Adipose tissue (tissue), 3 donors: ENCODE data around the gene GRM1. TPM values are rescaled to one million over a fixed set of nuclear protein-coding genes. Genes with fewer than 3 reads are reported as not detected.
"Not testable (repeated sequence)": the region's sequence is repeated elsewhere in the genome, so short reads cannot be mapped to it uniquely, and the experiment has no call there.

ENCODE experiments used
- H3K27ac ChIP-seq: one replicate; pipeline ENCODE4 v1.5.1; 2013; ENCODE audit warnings: low read depth, low read length
- WGBS, 3 donors: extraction: QIAGEN DNeasy Blood & Tissue Kit; methylation state at CpG; one replicate each; pipeline ENCODE4 v1.1.7; 2013; 5-methylcytosine and 5-hydroxymethylcytosine counted together
- polyA plus RNA-seq, 3 donors: library from polyadenylated mRNA; stranded (reverse); fragments of 200-250 nt; gene quantifications; one replicate each; pipeline ENCODE4 v1.2.3, GENCODE V29; 2013
- donor health status: healthy with polysubstance abuse.
- donor health status: Bipolar disorder and iron deficiency.
- donor health status: healthy.

GRM1 gene
- polyA plus RNA-seq, 3 donors: 0.02 to 0.11 TPM; not detected in 1

DNA sequence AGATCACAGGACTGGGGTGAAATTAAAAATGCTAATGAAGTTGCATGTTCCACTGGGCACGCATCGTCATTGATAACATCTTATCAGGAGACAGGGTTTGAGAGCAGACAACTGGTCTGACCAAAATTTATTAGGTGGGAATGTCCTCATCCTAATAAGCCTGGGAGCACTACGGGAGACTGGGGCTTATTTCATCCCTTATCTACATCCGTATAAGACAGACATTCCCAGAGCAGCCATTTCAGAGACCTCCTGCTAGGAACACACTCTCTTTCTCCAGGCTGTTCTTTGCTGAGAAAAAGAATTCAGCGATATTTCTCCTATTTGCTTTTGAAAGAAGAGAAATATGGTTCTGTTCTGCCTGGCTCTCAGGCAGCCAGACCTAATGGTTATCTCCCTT, 214.8 kb downstream of the GRM1 start:
- 85 to 88% (median 88%) methylated on average over 5 of the region's 5 CpGs for WGBS, 3 donors
- not testable (repeated sequence) for H3K27ac ChIP-seq

DNA sequence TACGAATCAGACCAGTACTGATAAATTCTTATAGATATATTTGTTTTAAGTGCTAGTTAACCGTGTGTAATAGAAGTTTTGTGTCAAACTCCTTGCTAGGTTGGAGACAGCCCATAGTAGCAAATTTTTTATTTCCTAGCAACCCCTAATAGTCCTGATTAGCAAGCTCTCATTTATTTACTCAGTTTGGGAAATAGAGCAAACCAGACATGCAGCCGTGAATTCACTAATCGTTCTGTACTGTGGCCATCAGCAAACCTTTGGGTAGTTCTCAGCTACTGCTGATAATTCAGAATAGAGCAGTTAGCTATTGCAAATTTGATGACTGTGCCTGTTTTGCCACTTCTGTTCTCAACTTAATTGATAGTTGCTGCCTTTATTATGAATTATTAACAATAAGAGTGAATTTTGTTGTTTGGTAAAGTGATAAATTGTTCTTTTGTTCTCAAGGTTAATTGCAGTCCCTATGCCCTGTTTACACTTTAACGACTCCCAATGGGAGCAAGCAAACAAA, 215.8 kb downstream of the GRM1 start:
- 33 to 82% (median 81%) methylated on average over 5 of the region's 5 CpGs for WGBS, 3 donors
- H3K27ac ChIP-seq: no peak overlapping the region

DNA sequence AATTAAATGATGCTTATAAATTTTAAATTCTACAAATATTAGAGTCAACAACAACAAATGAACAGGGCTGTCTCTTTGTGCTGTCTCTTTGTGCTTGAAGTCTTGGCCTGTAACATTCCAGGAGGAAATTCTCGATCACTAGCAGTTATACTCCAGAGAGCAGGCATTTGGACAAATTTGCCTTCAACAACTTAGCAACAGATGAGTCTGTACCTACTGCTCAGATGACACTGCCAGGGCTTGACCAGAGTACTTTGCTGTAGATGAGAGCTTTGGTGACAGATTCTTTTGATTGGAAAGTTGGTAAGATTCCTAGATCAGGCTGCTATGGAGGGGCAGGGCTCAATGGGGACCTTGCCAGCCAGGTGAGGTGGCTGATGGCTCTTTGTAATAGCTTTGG, 217.2 kb downstream of the GRM1 start:
- no peak overlapping the region for H3K27ac ChIP-seq
- WGBS, 3 donors: 46 to 61% (median 58%) methylated on average over 1 of the region's 1 CpG

DNA sequence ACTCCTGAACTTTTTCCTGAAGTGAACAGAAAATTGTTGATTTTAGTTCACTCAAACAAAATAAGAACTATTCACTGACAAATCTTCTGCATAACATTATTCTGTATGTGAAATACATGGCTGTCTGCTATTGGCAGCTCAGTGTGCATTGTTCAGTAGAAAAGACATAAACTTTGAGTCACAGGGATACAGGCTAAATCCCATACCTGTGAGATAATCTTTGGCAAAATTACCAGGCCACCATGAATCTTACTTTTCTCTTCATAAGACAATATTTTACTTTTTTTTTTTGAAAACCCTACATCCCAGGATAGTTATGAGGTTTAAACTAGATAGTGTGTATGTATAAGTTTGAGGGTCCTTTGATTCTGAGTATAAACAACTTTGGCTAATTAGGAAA, 224.8 kb downstream of the GRM1 start:
- no peak overlapping the region for H3K27ac ChIP-seq

DNA sequence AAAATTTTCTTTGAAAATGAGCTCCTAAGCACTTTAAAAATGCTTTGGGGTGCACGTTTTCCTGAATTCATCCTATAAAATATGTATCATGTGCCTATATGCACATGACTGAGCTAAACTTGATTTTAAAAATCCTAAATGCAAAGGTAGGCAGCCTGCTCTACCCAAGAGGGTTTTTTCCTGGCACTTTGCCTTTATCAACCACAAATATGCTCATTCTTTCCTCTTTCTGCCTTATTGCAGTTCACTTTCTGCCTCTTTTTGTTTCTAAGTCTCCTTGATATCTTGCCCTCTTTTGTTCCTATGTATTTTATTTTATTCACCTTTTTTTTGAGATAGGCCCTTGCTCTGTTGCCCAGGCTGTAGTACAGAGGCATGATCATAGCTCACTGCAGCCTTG, 229.3 kb downstream of the GRM1 start:
- 50 to 65% (median 54%) methylated on average over 1 of the region's 1 CpG for WGBS, 3 donors
- no peak overlapping the region for H3K27ac ChIP-seq

DNA sequence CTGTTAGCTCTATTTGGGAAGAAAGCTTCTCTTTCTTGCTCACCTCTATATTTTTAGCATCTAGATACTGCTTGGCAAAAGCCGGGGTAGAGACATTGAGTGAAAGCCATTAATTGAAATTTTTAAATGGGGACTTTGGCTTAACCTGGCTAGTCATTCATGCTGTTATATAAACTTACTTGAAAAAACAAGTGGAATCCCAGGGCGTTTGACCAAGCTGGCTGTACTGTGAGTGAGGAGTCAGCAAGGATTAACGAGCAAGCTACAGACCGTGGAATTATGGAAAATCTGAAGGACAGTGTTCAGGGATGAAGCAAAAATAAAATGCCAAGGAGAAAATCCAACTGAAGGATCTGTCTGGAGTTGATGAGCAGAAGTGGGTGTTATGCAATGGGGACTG, 232.0 kb downstream of the GRM1 start:
- no peak overlapping the region for H3K27ac ChIP-seq
- 63 to 80% (median 72%) methylated on average over 4 of the region's 4 CpGs for WGBS, 3 donors

DNA sequence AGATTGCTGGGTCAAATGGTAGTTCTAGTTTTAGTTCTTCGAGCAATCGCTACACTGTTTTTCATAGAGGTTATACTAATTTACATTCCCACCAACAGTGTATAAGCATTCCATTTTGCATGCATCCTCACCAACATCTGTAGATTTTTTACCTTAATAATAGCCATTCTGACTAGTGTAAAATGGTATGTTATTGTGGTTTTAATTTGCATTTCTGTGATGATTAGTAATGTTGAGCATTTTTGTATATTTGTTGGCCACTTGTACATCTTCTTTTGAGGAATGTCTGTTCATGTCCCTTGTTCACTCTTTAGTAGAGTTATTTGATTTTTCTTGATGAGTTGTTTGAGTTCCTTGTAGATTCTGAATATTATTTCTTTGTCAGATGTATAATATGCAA, 236.2 kb downstream of the GRM1 start:
- no peak overlapping the region for H3K27ac ChIP-seq
- 96 to 97% (median 97%) methylated on average over 2 of the region's 2 CpGs for WGBS, 3 donors

DNA sequence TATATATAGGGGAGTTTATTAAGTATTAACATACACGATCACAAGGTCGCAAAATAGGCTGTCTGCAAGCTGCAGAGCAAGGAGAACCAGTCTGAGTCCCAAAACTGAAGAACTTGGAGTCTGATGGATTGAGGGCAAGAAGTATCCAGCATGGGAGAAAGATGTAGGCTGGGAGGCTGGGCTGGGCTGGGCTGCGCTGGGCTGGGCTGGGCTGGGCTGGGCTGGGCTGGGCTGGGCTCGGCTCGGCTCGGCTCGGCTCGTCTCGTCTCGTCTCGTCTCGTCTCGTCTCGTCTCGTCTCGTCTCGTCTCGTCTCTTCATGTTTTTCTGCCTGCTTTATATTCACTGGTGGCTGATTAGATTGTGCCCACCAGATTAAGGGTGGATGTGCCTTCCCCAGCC, 238.6 kb downstream of the GRM1 start:
- 94 to 95% (median 95%) methylated on average over 18 of the region's 18 CpGs for WGBS, 3 donors
- no peak overlapping the region for H3K27ac ChIP-seq

DNA sequence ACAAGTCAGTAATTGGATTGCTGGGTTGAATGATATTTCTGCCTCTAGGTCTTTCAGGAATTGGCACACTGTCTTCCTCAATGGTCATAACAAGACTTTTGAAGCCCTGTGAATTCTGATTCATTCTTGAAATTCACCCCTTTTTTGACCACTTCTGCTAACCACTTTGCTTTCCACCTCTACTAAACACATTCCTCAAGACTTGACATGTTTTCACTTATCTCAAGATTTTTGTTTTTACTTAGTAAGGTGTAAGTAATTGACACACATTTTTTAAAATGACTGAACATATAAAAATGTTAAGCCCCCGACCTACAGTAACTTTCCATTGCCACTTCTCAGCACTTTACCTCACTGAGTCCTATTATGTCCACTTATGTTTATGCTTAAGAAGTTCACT, 239.1 kb downstream of the GRM1 start:
- H3K27ac ChIP-seq: no peak overlapping the region
- WGBS, 3 donors: 60 to 76% (median 68%) methylated on average over 1 of the region's 1 CpG

DNA sequence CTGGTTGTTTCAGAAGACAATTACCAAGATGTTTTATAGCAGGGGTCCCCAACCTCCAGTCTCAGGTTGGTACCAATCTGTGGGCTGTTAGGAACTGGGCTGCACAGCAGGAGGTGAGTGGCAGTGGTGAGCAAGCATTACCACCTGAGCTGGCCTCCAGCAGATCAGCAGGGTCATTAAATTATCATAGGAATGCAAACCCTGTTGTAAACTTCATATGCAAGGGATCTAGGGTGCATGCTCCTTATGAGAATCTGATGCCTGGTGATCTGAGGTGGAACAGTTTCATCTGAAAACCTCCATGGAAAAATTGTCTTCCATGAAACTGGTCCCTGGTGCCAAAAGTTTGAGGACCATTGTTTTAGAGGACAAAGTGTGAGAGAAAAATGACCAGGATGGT, 240.6 kb downstream of the GRM1 start:
- no peak overlapping the region for H3K27ac ChIP-seq

DNA sequence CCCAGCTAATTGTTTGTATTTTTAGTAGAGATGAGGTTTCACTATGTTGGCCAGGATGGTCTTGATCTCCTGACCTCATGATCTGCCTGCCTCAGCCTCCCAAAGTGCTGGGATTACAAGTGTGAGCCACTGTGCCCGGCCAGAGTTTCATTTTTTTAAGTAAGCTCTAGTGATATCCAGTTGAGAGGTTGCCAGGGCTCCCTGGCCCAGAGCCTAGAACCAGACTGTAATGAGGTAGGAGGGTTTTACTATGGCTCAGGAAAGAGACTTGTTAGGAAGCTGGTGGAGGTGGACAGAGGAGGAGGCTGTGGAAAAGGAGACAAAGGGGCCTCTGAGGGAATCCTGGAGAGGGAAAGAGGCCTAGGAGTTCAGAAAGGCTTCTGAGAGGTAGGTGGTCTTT, 242.3 kb downstream of the GRM1 start:
- WGBS, 3 donors: 10 to 46% (median 28%) methylated on average over 1 of the region's 1 CpG
- H3K27ac ChIP-seq: not testable (repeated sequence)

DNA sequence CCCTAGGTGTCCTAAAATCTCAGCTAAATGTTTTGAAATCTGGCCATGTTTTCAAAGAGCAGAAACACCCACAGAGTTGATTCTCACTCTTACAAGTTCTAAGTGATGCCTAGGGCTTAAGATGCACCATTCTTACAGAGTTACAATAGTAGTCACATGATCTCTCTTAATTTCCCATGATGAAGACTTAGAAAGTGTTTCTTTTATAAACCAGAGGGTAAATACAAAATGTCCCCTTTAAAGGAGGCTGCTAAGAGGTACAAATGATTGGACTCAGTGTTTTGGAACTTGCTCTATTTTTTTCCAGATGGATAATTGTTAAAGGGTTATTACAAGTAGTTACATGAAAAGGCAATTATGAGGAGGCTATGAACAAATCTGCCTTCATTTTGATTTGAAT, 244.6 kb downstream of the GRM1 start:
- no peak overlapping the region for H3K27ac ChIP-seq

DNA sequence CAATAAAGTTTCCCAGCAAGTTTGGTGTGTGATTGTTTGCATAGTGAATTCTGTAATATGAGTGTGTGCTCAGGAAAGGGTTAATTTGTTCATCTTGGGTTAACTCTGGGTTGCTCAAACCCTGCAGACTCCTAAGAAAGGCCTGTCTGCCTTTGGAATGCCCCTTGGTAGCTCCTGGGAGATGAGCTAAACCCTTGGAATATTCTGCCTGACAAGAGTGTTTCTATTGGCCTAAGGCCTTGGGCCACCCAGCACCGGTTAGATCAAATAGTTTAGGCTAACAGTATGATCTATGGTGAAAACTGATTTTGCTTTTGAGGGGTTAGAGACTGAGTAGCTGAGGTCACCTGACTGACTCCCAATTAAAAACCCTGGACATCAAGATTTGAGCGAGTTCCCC, 248.3 kb downstream of the GRM1 start:
- WGBS, 3 donors: 72 to 75% (median 72%) methylated on average over 2 of the region's 2 CpGs
- H3K27ac ChIP-seq: no peak overlapping the region

DNA sequence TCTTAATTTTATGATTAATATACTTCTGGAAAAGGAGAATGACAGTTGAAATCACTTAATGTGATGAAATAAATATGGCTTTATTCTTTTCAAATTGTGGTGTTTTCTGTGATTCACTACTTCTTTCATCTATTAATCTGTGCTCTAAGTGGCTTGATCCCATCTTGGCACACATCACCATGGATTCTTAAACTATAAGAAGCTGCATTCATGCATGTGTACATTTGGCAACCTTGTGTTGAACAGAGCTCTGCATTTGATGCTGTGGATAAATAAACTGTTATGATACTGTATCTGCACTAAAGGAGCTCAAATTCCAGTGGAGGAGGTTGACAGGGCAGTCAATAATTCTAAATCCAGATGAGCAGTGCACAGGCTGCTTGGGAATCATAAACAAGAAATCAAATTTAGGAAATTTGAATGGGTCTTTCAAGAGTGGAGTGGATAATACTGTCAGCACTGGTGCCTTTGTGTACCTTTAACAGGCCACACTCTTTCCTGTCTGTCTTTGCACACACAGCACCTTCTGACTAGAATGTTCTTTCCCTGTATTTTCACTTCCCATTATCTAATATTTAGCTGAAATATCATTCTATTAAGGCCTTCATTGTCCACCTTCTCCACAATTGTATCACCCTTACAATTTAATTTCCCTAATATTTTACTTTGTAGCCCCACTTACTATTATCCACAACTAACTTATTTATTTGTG, 252.9 kb downstream of the GRM1 start:
- H3K27ac ChIP-seq: no peak overlapping the region

DNA sequence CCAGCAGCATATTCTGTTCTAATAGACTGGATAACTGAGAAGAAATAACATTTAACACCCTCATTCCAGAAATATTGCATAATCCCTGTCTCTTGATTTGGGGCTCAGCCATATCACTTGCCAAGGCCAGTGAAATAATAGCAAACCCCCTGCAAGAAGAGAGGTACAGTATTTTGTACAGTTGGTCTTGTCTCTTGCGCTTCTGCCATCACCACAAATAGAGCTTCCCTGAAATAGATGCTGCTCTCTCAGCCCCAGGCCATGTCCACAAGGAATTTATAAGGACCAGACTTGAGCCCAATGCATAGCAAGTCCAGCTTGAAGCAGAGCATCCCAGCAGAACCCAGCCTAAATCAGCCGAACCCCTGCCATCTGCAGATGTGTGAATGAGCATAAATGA, 254.0 kb downstream of the GRM1 start:
- 83 to 90% (median 87%) methylated on average over 2 of the region's 2 CpGs for WGBS, 3 donors
- no peak overlapping the region for H3K27ac ChIP-seq

DNA sequence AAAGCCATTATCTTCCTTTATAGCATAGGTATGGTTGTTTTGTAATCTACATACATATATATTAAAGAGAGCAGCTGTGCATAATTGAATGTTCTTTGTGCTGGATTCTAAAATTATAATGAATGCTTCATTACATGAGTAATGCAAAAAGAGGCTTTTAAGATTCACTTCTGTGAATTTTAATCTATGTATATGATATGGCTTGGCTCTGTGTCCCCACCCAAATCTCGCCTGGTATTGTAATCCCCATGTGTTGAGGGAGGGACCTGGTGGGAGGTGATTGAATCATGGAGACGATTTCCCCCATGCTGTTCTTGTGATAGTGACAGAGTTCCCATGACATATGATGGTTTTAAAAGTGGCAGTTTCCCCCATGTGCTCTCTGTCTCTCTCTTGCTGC, 255.4 kb downstream of the GRM1 start:
- no peak overlapping the region for H3K27ac ChIP-seq
- 59 to 84% (median 78%) methylated on average over 2 of the region's 2 CpGs for WGBS, 3 donors

DNA sequence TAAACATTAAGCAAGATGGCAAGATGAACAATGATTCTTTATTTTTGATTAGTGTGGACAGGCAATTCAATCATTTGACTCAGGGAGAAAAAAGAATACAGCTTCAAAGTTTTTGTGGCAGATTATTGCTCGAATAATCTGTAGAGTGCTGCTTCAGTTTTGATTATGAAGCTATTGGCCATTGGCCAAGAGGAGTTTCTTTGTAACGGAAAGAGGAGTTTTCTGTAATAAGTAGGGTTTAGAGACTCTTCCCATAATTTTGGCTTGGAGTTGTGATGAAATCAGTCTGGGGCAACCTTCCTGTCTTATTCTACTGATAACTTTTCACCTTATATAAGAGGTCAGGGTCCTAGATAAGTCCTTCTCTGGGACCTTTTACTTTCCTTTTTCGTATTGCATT, 258.1 kb downstream of the GRM1 start:
- 26 to 49% (median 27%) methylated on average over 3 of the region's 3 CpGs for WGBS, 3 donors
- H3K27ac ChIP-seq: no peak overlapping the region

DNA sequence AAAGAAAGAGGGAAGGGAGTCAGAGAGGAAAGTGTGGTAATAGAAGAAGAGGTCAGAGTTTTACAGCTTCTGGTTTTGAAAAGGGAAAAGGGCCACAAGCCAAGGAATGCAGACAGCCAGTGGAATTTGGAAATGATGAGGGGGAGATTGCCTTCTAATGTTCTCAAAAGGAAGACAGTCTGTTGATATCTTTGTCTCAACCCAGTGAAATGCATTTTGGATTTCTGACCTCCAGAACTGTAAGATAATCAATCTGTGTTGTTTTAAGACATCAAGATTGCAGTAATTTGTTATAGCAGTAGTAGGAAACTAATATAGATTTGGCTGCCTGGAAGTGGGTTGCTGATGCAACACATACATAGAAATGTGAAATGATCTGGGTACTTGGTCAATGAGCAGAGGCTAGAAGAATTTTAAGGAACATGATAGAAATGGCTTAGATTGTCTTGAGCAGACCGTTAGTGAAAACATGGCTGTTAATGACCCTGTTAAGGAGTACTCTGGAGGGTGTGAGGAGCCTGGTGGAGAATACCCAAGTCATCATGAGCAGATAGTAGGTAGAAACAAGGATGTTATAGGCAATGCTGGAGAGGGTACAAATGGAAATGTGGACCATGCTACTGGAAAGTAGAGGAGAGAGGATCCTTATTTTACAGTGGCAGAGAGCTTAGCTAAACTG, 259.0 kb downstream of the GRM1 start:
- 54 to 71% (median 64%) methylated on average over 1 of the region's 1 CpG for WGBS, 3 donors
- H3K27ac ChIP-seq: no peak overlapping the region

DNA sequence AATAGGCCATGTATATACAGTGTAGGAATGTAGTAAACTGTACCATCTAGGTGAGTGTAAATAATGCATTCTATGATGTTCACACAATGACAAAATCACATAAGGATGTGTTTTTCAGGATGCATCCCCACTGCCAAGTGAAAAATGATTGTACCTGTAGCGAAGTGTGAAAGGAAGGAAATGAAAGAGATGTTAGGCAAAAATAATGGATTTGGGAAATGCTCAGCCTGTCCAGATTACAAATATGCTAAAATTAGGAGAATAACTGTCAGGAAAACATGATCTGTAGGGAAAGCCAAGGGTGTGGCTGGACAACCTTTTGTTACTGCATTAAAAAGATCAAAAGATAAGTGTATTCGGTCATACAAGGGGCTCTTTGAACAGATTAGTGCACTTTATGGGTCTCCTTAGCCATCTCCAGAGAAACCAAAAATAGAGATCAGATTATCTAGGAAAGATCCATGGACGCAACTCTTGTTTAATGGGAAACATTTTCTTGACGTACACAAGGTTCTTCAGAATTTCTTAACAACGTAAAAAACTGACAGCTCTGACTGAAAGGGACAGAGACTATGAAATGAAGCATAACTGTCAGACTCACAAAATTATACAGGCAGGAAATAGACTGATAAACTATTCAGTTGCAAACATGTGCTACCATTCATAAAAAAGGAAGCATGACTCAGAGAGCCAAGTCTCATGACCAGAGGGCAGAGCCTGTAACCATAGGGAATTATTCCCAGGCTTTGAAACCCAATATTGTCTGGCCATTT, 261.1 kb downstream of the GRM1 start:
- no peak overlapping the region for H3K27ac ChIP-seq
- WGBS, 3 donors: 60 to 68% (median 65%) methylated on average over 5 of the region's 5 CpGs

DNA sequence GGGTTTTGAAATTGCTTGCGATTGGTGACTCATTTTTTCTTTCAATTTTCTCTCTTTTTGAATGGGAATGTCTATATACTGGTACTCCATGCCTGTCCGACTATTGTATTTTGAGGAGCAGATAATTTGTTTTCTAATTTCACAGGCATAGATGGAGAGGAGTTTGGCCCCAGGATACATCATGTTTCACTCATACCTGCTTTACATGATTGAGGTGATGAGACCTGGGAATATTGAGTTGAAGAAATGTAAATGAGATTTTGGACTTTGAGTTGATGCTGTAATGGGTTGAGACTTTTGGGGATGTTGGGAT, 261.7 kb downstream of the GRM1 start:
- H3K27ac ChIP-seq: no peak overlapping the region
- 70 to 84% (median 75%) methylated on average over 2 of the region's 2 CpGs for WGBS, 3 donors
